Activated naive CD8-positive, alpha-beta T cell (primary cell): Measurements from ENCODE around the gene MED16.

Source experiments
- H3K27ac Mint-ChIP-seq: one replicate; pipeline ENCODE4 v1.8.0; 2021; ENCODE audit warnings: mixed read lengths
- H3K27me3 Mint-ChIP-seq: one replicate; pipeline ENCODE4 v1.8.0; 2021; ENCODE audit warnings: mixed read lengths
- H3K36me3 Mint-ChIP-seq: one replicate; pipeline ENCODE4 v1.8.0; 2021; ENCODE audit warnings: mixed read lengths
- H3K4me1 Mint-ChIP-seq: one replicate; pipeline ENCODE4 v1.8.0; 2021; ENCODE audit warnings: low read depth, mixed read lengths
- H3K4me3 Mint-ChIP-seq: one replicate; pipeline ENCODE4 v1.8.0; 2021; ENCODE audit warnings: mild to moderate bottlenecking, mixed read lengths
- H3K9me3 Mint-ChIP-seq: one replicate; pipeline ENCODE4 v1.8.0; 2021; ENCODE audit warnings: low read depth, mixed read lengths

The MED16 gene

DNA sequence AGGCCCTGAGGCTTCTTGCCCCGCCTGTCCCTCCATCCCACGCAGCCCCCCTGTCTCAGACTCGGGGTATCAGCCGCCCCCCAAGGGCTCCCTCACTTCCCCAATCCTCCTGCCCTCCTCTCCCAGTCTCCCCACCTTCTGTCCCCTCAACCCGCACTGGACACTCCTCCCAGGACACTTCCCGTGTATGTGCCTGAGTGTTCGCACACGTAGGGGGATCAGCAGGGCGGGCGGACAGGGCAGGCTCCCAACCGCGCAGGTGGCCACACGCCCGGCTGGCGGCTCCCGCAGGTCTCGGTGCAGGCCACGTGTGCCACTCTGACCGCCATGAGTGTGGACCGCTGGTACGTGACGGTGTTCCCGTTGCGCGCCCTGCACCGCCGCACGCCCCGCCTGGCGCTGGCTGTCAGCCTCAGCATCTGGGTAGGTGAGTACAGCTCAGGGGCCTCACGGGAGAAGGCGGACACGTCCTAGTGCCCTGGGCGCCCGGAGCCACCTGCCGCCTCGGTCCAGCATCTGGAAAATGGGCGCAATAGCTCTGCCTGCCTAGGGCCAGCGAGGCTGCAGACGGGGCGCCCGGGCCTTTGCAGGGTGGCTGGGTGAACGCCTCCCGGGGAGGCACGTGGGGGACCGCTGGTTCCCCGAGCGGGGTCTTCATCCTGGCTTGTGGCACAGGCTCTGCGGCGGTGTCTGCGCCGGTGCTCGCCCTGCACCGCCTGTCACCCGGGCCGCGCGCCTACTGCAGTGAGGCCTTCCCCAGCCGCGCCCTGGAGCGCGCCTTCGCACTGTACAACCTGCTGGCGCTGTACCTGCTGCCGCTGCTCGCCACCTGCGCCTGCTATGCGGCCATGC is 26.4 kb upstream of the MED16 start:
- H3K36me3 Mint-ChIP-seq: no peaks in the 10 kb centered on the region
- H3K27me3 Mint-ChIP-seq: no peaks in the 10 kb centered on the region
- H3K4me3 Mint-ChIP-seq: no peak overlapping the region
- H3K27ac Mint-ChIP-seq: no peak overlapping the region
- H3K4me1 Mint-ChIP-seq: peaks cover 15% of the 10 kb centered on the region
- no peaks in the 10 kb centered on the region for H3K9me3 Mint-ChIP-seq

DNA sequence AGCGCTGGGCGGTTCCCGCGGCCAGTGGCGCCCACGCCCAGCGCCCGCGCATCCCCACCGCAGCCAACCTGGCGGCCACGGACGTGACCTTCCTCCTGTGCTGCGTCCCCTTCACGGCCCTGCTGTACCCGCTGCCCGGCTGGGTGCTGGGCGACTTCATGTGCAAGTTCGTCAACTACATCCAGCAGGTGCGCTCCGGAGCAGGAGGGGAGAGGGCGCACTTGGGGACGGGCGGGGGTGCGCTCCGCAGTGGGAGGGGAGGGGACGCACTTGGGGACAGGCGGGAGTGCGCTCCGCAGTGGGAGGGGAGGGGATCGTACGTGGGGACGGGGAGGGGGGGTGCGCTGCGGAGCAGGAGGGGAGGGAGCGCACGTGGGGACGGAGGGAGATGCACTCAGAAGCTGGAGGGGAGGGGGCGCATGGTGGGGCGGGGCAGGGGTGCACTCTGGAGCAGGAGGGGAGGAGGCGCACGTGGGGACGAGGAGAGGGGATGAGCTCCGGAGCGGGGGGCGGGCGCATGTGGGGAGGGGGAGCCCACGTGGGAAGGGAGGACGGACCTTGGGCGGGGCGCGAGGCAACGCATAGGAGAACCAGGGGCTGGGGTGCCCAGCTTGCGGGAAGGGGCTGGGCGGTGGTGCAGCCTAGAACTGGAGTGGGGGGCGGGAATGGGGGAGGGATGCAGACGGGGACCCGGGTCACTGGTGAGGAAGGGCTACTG is 25.7 kb upstream of the MED16 start:
- Mint-ChIP-seq H3K4me1 (peaks cover 16% of the 10 kb centered on the region), H3K36me3 (no peaks in the 10 kb centered on the region), H3K4me3 (no peak overlapping the region), H3K9me3 (no peaks in the 10 kb centered on the region), H3K27me3 (no peaks in the 10 kb centered on the region), H3K27ac (no peak overlapping the region)

DNA sequence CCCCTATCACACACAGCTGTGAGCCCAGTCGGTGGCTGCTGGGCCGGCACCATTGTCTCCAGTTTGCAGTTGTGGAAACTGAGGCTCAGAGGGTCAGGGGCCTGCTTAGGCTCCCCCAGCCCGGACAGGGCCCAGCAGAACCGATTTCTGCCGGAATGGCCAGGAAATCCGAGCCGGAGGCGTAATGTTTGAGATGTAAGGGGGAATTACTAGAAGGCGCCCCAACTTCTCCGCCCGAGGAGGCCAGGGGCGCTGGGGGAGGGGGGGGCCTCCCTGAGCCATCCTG is 25.1 kb upstream of the MED16 start:
- Mint-ChIP-seq H3K27me3 (no peaks in the 10 kb centered on the region), H3K36me3 (no peaks in the 10 kb centered on the region), H3K27ac (no peak overlapping the region), H3K9me3 (no peaks in the 10 kb centered on the region), H3K4me1 (peaks cover 17% of the 10 kb centered on the region), H3K4me3 (peak overlapping the region; percentile 71)

GRCh38 chr19:917323-918151 is 24.6 kb upstream of the MED16 start, which contains the start of gene KISS1R:
Gene KISS1R (plus strand): TSS chr19:917333. CDS start chr19:917503, 170 bp downstream.
- Mint-ChIP-seq H3K4me3 (peak within 1 kb of the TSS; percentile 71), H3K36me3 (no peaks in the 10 kb centered on the region), H3K27ac (no peak within 1 kb of the TSS), H3K4me1 (peaks cover 17% of the 10 kb centered on the region), H3K9me3 (no peaks in the 10 kb centered on the region), H3K27me3 (no peaks in the 10 kb centered on the region)

GRCh38 chr19:916645-917322 is 23.8 kb upstream of the MED16 start:
- Mint-ChIP-seq H3K36me3 (no peaks in the 10 kb centered on the region), H3K27me3 (no peaks in the 10 kb centered on the region), H3K27ac (no peak overlapping the region), H3K4me1 (peaks cover 14% of the 10 kb centered on the region), H3K9me3 (no peaks in the 10 kb centered on the region), H3K4me3 (peak overlapping the region; percentile 32)

DNA sequence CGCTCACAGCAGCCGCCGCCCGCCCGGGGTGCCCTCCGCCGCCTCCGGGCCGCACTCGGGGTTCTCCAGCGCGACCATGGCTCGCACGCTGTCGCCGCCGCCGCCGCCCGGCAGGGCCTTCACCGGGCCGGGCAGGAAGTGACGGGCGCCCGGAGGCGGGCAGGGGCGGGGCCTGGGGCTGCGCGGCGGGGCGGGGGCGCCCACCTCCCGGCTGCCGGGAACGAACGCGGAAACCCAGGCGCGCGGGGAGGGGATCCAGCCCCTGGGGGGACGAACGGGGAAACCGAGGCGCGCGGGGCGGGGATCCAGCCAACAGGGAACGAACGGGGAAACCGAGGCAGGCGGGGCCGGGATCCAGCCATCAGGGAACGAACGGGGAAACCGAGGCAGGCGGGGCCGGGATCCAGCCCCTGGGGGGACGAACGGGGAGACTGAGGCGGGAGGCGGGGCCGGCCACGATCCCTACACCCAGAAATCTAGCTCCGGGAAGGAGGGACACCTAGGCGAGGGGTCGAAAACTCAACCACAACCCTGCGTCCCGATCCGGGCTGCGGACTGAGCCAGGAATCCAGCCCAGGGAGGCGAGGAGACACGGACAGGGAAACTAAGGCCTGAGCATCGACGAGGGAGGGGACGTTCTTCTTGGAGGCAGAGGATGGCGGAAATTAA is 20.2 kb upstream of the MED16 start, which contains the start of gene R3HDM4:
Gene R3HDM4 (minus strand): TSS at position 140 of the 669 bp plus-strand sequence. CDS start 62 bp downstream, at position 78.
- H3K4me1 Mint-ChIP-seq: peaks cover 30% of the 10 kb centered on the region
- no peaks in the 10 kb centered on the region for H3K36me3 Mint-ChIP-seq
- no peaks in the 10 kb centered on the region for H3K27me3 Mint-ChIP-seq
- H3K27ac Mint-ChIP-seq: peak within 1 kb of the TSS; percentile 89
- H3K9me3 Mint-ChIP-seq: no peaks in the 10 kb centered on the region
- H3K4me3 Mint-ChIP-seq: peak within 1 kb of the TSS; percentile 85

DNA sequence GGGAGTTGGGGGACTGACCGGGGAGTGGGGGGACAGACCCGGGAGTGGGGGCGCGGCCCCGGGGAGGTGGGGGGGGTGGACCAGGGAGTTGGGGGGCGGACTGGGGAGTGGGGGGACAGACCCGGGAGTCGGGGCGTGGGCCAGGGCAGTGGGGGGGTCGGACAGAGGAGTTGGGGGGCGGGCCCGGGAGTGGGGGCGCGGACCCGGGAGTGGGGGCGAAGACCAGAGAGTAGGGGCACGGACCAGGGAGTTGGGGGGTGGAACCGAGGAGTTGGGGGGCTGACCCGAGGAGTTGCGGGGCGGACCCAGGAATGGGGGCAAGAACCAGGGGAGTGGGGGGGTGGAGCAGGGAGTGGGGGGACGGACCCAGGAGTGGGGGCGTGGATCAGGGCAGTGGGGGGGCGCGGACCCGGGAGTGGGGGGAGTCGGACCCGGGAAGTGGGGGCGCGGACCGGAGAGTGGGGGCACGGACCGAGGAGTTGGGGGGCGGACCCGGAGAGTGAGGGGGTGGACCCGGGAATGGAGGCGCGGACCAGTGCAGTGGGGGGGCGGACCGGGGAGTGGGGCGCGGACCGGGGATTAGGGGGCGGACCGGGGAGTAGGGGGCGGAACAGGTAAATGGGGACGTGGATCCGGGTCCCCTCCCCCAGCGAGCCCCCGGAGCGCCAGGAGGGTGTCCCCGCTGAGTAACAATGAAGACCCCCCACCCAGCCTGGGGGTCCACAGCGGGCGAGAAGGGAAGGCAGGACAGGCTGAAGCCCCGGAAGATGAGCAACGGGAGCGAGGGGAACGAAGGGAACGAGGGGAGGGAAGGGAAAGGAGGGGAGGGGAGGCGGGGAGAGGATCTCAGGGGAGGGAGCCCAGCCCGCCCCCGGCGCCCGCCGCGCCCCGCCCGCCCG is 19.4 kb upstream of the MED16 start:
- Mint-ChIP-seq H3K27me3 (no peaks in the 10 kb centered on the region), H3K4me3 (peak overlapping the region; percentile 79), H3K9me3 (no peaks in the 10 kb centered on the region), H3K4me1 (peaks cover 34% of the 10 kb centered on the region), H3K36me3 (no peaks in the 10 kb centered on the region), H3K27ac (peak overlapping the region; percentile 28)

DNA sequence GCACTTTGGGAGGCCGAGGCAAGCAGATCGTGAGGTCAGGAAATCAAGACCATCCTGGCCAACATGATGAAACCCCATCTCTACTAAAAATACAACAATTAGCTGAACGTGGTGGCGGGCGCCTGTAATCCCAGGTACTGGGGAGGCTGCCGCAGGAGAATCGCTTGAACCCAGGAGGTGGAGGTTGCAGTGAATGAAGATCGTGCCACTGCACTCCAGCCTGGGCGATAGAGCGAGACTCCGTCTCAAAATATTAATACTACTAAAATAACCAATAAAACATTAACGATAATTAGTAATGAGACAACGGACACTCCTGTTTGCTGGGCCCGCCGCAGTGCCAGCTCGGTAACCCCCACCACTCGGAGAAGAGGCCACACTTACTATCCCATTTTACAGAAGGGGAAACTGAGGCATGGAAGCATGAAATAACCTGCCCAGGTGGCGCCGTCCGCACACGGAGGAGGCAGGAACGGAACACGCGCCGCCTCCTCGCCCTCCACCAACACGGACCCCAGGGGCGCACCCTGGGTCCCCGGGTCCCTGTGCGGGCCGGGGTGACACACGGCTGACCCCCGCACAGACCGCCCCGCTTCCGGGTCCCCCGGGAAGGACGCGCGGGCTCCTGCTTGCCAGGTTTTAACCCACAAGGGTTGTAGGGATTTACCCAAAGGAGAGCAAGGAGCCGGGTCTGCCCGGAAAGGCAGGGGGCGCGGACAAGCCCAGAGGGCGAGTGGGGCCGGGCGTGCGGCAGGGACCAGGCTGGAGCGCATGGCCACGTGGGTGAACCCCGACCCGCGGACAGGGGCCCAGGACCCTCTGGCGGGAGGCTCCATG is 18.4 kb upstream of the MED16 start:
- Mint-ChIP-seq H3K36me3 (no peaks in the 10 kb centered on the region), H3K27me3 (no peaks in the 10 kb centered on the region), H3K4me1 (peaks cover 44% of the 10 kb centered on the region), H3K9me3 (no peaks in the 10 kb centered on the region), H3K4me3 (peak overlapping the region; percentile 80), H3K27ac (peak overlapping the region; percentile 79)

- H3K4me3 Mint-ChIP-seq: peak overlapping the region; percentile 54
Measured at GRCh38 chr19:907183-907853, 14.3 kb upstream of the MED16 start.

GRCh38 chr19:906480-906879 is 13.5 kb upstream of the MED16 start:
- H3K36me3 Mint-ChIP-seq: no peaks in the 10 kb centered on the region
- H3K27ac Mint-ChIP-seq: peak overlapping the region; percentile 72
- H3K4me3 Mint-ChIP-seq: peak overlapping the region; percentile 57
- H3K27me3 Mint-ChIP-seq: no peaks in the 10 kb centered on the region
- no peaks in the 10 kb centered on the region for H3K9me3 Mint-ChIP-seq
- peaks cover 61% of the 10 kb centered on the region for H3K4me1 Mint-ChIP-seq

More at GRCh38 chr19:907183-907853, 14.3 kb upstream of the MED16 start:
- peaks cover 59% of the 10 kb centered on the region for H3K4me1 Mint-ChIP-seq
- no peaks in the 10 kb centered on the region for H3K9me3 Mint-ChIP-seq
- no peaks in the 10 kb centered on the region for H3K36me3 Mint-ChIP-seq
- peak overlapping the region; percentile 72 for H3K27ac Mint-ChIP-seq
- no peaks in the 10 kb centered on the region for H3K27me3 Mint-ChIP-seq

DNA sequence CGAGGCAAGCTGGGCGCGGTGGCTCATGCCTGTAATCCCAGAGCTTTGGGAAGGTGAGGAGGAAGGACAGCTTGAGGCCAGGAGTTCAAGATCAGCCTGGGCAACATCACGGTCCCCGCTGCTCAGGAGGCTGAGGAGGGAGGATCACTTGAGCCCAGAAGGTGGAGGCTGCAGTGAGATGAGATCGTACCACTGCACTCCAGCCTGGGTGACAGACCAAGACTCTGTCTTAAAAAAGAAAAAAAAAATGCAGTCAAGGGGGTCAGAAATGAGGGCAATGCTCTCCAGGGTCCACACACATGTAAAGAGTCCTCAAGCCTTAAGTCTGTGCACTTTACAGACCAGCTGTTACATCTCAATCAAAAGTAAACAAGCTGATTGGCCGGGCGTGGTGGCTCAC is 11.6 kb upstream of the MED16 start:
- no peaks in the 10 kb centered on the region for H3K27me3 Mint-ChIP-seq
- peaks cover 48% of the 10 kb centered on the region for H3K4me1 Mint-ChIP-seq
- H3K9me3 Mint-ChIP-seq: no peaks in the 10 kb centered on the region
- no peak overlapping the region for H3K27ac Mint-ChIP-seq
- H3K36me3 Mint-ChIP-seq: no peaks in the 10 kb centered on the region
- H3K4me3 Mint-ChIP-seq: no peak overlapping the region

DNA sequence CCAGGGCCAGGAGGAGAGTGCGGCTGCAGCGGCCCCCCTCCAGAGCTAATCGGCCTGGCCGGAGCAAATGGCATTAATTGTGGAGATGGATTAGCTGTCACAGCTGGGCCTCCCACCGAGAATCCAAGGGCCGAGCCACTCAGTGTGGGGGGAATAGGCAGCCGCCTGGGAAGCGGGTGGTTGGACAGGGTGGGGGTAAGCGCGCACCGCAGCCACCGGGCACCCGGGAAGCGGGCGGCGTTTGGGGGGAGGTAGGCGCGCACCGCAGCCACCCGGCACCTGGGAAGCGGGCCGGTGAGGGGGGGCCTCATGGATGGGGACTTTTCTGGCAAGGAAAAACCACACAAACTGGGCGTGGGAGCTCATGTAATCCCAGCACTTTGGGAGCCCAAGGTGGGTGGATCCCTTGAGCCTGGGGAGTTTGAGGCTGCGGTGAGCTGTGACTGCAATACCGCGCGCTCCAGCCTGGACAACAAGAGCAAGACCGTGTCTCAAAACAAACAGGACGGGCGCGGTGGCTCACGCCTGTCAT is 10.3 kb upstream of the MED16 start:
- Mint-ChIP-seq H3K4me1 (peaks cover 38% of the 10 kb centered on the region), H3K36me3 (no peaks in the 10 kb centered on the region), H3K9me3 (no peaks in the 10 kb centered on the region), H3K27ac (no peak overlapping the region), H3K4me3 (no peak overlapping the region), H3K27me3 (no peaks in the 10 kb centered on the region)
